Activated naive CD8-positive, alpha-beta T cell (primary cell): ENCODE data around the gene CHST7.

Source experiments
- H3K27ac Mint-ChIP-seq: one replicate; pipeline ENCODE4 v1.8.0; 2021; ENCODE audit warnings: mixed read lengths
- H3K27me3 Mint-ChIP-seq: one replicate; pipeline ENCODE4 v1.8.0; 2021; ENCODE audit warnings: mixed read lengths
- H3K36me3 Mint-ChIP-seq: one replicate; pipeline ENCODE4 v1.8.0; 2021; ENCODE audit warnings: mixed read lengths
- H3K4me1 Mint-ChIP-seq: one replicate; pipeline ENCODE4 v1.8.0; 2021; ENCODE audit warnings: low read depth, mixed read lengths
- H3K4me3 Mint-ChIP-seq: one replicate; pipeline ENCODE4 v1.8.0; 2021; ENCODE audit warnings: mild to moderate bottlenecking, mixed read lengths
- H3K9me3 Mint-ChIP-seq: one replicate; pipeline ENCODE4 v1.8.0; 2021; ENCODE audit warnings: low read depth, mixed read lengths

The CHST7 gene

GRCh38 chrX:46582325-46582724 is 8.8 kb downstream of the CHST7 start:
- no peak overlapping the region for H3K27ac Mint-ChIP-seq
- H3K9me3 Mint-ChIP-seq: no peaks in the 10 kb centered on the region
- H3K36me3 Mint-ChIP-seq: peaks cover 3% of the 10 kb centered on the region
- no peaks in the 10 kb centered on the region for H3K27me3 Mint-ChIP-seq
- peaks cover 9% of the 10 kb centered on the region for H3K4me1 Mint-ChIP-seq
- H3K4me3 Mint-ChIP-seq: no peak overlapping the region

- H3K4me1 Mint-ChIP-seq: peaks cover 14% of the 10 kb centered on the region
- no peak overlapping the region for H3K27ac Mint-ChIP-seq
- H3K4me3 Mint-ChIP-seq: no peak overlapping the region
- H3K27me3 Mint-ChIP-seq: no peaks in the 10 kb centered on the region
- peaks cover 3% of the 10 kb centered on the region for H3K36me3 Mint-ChIP-seq
- no peaks in the 10 kb centered on the region for H3K9me3 Mint-ChIP-seq
Measured at GRCh38 chrX:46582966-46583365, 9.4 kb downstream of the CHST7 start.

GRCh38 chrX:46584736-46585135 is 11.2 kb downstream of the CHST7 start:
- Mint-ChIP-seq H3K27ac (no peak overlapping the region), H3K9me3 (no peaks in the 10 kb centered on the region), H3K4me3 (no peak overlapping the region), H3K36me3 (no peaks in the 10 kb centered on the region), H3K27me3 (no peaks in the 10 kb centered on the region), H3K4me1 (peaks cover 19% of the 10 kb centered on the region)

GRCh38 chrX:46587158-46587557 is 13.6 kb downstream of the CHST7 start:
- Mint-ChIP-seq H3K36me3 (no peaks in the 10 kb centered on the region), H3K4me3 (peak overlapping the region; percentile 13), H3K4me1 (peaks cover 24% of the 10 kb centered on the region), H3K27me3 (no peaks in the 10 kb centered on the region), H3K27ac (peak overlapping the region; percentile 34), H3K9me3 (no peaks in the 10 kb centered on the region)

GRCh38 chrX:46587753-46588171 is 14.2 kb downstream of the CHST7 start:
- no peaks in the 10 kb centered on the region for H3K9me3 Mint-ChIP-seq
- H3K4me1 Mint-ChIP-seq: peaks cover 24% of the 10 kb centered on the region
- no peaks in the 10 kb centered on the region for H3K36me3 Mint-ChIP-seq
- H3K4me3 Mint-ChIP-seq: peak overlapping the region; percentile 52
- H3K27ac Mint-ChIP-seq: peak overlapping the region; percentile 61
- H3K27me3 Mint-ChIP-seq: no peaks in the 10 kb centered on the region

- Mint-ChIP-seq H3K27ac (peak overlapping the region; percentile 61), H3K36me3 (no peaks in the 10 kb centered on the region), H3K9me3 (no peaks in the 10 kb centered on the region), H3K4me3 (peak overlapping the region; percentile 52), H3K4me1 (peaks cover 24% of the 10 kb centered on the region), H3K27me3 (no peaks in the 10 kb centered on the region)
Measured at GRCh38 chrX:46588263-46588662, 14.7 kb downstream of the CHST7 start.

- Mint-ChIP-seq H3K27me3 (no peaks in the 10 kb centered on the region), H3K4me1 (peaks cover 24% of the 10 kb centered on the region), H3K36me3 (no peaks in the 10 kb centered on the region), H3K9me3 (no peaks in the 10 kb centered on the region), H3K4me3 (no peak overlapping the region), H3K27ac (no peak overlapping the region)
Measured at GRCh38 chrX:46589977-46590723, 16.6 kb downstream of the CHST7 start.

GRCh38 chrX:46595084-46595483 is 21.5 kb downstream of the CHST7 start:
- Mint-ChIP-seq H3K4me3 (no peak overlapping the region), H3K9me3 (no peaks in the 10 kb centered on the region), H3K4me1 (peaks cover 5% of the 10 kb centered on the region), H3K36me3 (no peaks in the 10 kb centered on the region), H3K27me3 (no peaks in the 10 kb centered on the region), H3K27ac (no peak overlapping the region)

- H3K36me3 Mint-ChIP-seq: no peaks in the 10 kb centered on the region
- H3K4me1 Mint-ChIP-seq: no peaks in the 10 kb centered on the region
- no peak overlapping the region for H3K4me3 Mint-ChIP-seq
- no peak overlapping the region for H3K27ac Mint-ChIP-seq
- no peaks in the 10 kb centered on the region for H3K9me3 Mint-ChIP-seq
- H3K27me3 Mint-ChIP-seq: no peaks in the 10 kb centered on the region
Measured at GRCh38 chrX:46597208-46597607, 23.6 kb downstream of the CHST7 start.

- no peaks in the 10 kb centered on the region for H3K36me3 Mint-ChIP-seq
- no peak overlapping the region for H3K27ac Mint-ChIP-seq
- H3K27me3 Mint-ChIP-seq: no peaks in the 10 kb centered on the region
- H3K4me1 Mint-ChIP-seq: no peaks in the 10 kb centered on the region
- H3K9me3 Mint-ChIP-seq: no peaks in the 10 kb centered on the region
- H3K4me3 Mint-ChIP-seq: no peak overlapping the region
Measured at GRCh38 chrX:46597771-46598170, 24.2 kb downstream of the CHST7 start.

- H3K9me3 Mint-ChIP-seq: no peaks in the 10 kb centered on the region
- H3K4me1 Mint-ChIP-seq: no peaks in the 10 kb centered on the region
- no peak overlapping the region for H3K27ac Mint-ChIP-seq
- H3K4me3 Mint-ChIP-seq: no peak overlapping the region
- H3K36me3 Mint-ChIP-seq: no peaks in the 10 kb centered on the region
- H3K27me3 Mint-ChIP-seq: no peaks in the 10 kb centered on the region
Measured at GRCh38 chrX:46599051-46599560, 25.5 kb downstream of the CHST7 start.

- no peak overlapping the region for H3K4me3 Mint-ChIP-seq
- no peak overlapping the region for H3K27ac Mint-ChIP-seq
- H3K9me3 Mint-ChIP-seq: no peaks in the 10 kb centered on the region
- peaks cover under 1% of the 10 kb centered on the region for H3K27me3 Mint-ChIP-seq
- H3K36me3 Mint-ChIP-seq: peaks cover under 1% of the 10 kb centered on the region
- no peaks in the 10 kb centered on the region for H3K4me1 Mint-ChIP-seq
Measured at GRCh38 chrX:46601283-46601682, 27.7 kb downstream of the CHST7 start.

GRCh38 chrX:46602468-46603102 is 29.0 kb downstream of the CHST7 start:
- Mint-ChIP-seq H3K27me3 (peaks cover 2% of the 10 kb centered on the region), H3K36me3 (peaks cover 3% of the 10 kb centered on the region), H3K9me3 (no peaks in the 10 kb centered on the region), H3K4me1 (no peaks in the 10 kb centered on the region), H3K4me3 (no peak overlapping the region), H3K27ac (no peak overlapping the region)

- Mint-ChIP-seq H3K27ac (no peak overlapping the region), H3K4me3 (no peak overlapping the region), H3K27me3 (peaks cover 5% of the 10 kb centered on the region), H3K4me1 (peaks cover 22% of the 10 kb centered on the region), H3K36me3 (peaks cover 3% of the 10 kb centered on the region), H3K9me3 (no peaks in the 10 kb centered on the region)
Measured at GRCh38 chrX:46607916-46608315, 34.4 kb downstream of the CHST7 start.

GRCh38 chrX:46610070-46610658 is 36.6 kb downstream of the CHST7 start:
- H3K4me3 Mint-ChIP-seq: no peak overlapping the region
- H3K4me1 Mint-ChIP-seq: peaks cover 31% of the 10 kb centered on the region
- H3K9me3 Mint-ChIP-seq: no peaks in the 10 kb centered on the region
- no peak overlapping the region for H3K27ac Mint-ChIP-seq
- H3K36me3 Mint-ChIP-seq: peaks cover 3% of the 10 kb centered on the region
- H3K27me3 Mint-ChIP-seq: peaks cover 12% of the 10 kb centered on the region
